DMS 273 treated with DMSO at 0.1 percent for 48 hours (cell line): Measurements from ENCODE around the gene CETN2.
"Not testable (repeated sequence)": the region's sequence is repeated elsewhere in the genome, so short reads cannot be mapped to it uniquely, and the experiment has no call there.

Source experiments
- DNase-seq: peaks from one replicate; lab custom pipeline; 2025; lab: John Stamatoyannopoulos, UW

CETN2 gene

DNA sequence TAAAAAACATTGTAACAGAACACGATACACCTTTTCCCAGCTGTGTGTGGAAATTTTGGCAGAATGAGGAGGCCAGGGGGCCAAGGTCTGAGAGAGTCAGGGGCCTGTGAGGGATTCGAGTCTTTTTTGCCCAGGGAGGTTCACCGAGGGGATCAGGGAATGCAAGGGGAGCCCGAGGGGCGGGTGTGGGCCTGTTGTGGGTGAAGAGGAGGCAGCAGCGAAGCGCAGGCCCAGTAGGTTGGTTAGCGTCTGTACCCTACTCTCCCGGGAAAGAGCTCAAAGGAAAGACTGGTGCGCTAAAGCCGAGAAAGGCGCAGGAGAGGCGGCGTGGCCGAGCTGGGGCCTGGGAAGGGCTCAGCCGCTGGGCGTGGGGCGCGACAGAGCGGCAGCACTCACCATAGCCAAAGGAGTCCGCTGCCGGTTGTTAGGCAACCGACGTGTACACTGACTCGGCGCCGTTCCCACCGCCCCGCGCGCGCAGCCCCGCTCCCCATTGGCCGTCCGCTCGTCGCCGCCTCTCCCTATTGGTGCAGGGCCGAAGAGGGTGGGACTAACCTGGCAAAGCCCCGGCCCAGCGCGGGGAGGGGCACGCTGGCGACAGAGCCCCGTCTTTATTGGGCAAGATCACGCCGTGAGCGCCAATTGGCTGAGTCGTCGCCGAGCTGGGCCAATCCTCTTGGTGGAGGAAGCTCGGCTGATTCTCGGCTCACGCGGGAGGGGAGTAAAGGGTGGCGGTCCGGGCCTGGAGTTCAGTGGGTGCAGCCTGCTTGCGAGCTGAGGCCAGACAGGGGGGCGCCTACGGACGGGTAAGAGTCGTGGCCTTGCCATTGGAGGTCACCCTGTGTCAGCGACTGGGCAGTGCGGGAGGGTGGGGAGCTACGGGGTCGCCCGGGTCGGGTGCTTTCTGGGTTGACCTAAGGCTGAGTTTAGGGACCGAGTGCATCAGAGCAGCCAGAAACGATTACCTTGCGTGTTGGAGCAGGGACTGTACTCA is at the start of gene CETN2, which contains the start of gene NSDHL:
Gene CETN2, minus strand, starts transcription at position 446 of the 994 bp plus-strand sequence. Its CDS starts 47 bp downstream, at position 399.
Gene NSDHL, plus strand, starts transcription at position 752 of the 994 bp plus-strand sequence. CDS start 15,262 bp downstream, outside the sequence.
- DNase-seq = peak; percentile 89

DNA sequence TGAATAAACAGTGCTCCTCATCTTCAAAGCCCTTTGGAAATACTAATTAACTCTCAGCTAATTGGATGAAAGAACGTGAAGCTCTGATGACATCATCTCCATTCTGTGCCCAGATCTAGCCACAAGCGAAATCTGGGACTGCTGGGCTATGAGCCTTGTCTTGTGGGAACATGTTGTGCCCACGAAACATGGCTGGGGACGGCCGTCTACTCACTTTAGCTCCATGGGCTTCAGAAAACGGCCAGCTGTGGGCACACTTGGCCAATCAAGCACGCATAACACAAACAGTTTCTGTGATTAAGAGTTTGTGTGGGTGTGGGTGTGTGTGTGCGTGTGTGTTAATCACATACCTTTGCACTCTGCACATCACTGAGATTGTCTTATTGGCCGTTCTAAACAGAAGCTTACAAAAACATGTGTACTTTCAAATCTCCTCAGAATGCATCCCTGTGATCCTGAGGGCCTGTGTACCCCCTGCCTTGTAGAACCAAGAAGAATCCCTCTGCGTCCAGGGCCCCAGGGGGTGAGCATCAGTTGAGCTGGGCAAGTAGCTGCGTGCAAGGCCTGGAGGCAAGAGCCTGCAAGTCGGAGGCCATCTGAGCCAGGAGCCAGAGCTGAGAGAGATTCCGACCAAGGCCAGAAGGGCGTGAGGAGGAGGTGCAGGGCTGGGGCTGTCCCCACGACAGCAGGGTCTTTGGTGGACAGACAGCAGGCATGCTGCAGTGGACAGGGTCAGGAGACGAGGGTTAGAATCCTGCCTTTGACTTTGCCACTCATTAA is 48.6 kb upstream of the CETN2 start:
- DNase-seq = no peak

DNA sequence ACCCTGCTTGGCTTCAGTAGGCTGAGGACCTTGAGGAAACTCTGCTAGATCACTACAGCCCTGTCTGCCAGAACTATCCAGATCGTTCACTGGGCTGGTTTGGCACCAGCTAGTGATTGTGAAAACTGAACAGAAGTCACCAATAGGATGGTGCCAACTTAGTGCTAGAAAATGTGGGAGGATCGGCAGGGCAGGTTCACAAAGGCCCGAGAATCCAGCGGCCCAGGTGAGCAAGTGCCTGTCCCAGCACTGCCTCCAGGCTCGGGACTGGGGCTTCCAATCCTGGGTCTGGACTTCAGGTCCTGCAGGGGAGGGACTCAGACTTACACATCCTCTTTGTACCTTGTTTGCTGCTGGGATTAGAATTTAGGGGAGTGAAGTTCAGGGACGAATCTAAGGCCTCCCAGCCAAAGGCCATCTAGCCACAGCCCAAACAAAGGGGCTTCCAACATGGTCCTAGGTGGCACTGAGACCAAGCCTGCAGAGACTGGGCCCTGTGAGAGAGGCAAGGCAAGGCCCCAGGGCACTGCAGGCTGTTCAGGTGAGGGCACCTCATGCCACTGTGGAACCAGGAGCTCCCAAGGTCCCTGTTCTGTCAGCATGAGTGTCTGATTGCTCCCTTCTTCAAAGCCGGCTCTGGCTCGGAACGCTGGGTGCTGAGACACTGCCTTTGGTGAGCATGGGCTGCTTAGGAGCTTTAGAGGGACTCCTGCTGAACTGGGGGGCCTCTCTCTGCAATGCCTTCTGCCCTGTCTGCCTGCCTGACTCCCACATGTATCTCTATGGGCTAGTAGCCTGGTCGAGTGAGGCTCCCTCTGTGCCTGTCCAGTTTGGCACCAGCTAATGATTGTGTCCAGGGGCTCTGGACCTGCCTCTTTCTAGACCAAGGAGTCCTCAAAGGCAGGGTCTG is 46.6 kb upstream of the CETN2 start:
- no peak for DNase-seq

DNA sequence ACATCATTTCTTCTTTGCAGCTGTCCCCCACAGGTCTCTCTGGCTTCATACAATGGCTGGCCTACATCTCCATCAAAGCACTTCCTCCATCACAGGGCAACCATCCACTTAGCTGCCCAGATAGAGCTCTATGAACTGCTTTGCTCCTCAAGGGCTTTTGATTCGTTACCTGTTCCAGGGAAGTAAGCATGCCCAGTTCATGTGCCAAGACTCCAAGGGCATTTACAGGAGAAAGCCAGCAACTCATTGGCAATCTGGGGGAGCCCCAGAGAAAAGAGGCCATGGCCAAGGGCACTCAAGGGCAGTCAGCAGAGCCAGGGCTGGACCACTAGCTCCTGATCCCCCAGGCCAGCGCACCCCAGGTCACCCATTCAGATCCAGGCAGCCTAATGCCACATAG is 42.8 kb upstream of the CETN2 start:
- no peak for DNase-seq

DNA sequence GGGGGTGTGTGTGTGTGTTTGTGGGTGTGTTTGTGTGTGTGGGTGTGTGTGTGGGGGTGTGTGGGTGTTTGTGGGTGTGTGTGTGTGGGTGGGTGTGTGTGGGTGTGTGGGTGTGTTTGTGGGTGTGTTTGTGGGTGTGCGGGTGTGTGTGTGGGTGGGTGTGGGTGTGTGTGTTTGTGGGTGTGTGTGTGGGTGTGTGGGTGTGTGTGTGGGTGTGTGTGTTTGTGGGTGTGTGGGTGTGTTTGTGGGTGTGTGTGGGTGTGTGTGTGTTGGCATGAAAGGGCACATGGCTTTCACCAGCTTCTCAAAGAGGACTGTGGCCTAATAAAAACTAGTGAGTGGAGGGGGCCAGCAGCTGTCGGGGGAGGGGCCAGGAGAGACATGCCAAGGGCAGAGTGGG is 42.0 kb upstream of the CETN2 start:
- no peak for DNase-seq

DNA sequence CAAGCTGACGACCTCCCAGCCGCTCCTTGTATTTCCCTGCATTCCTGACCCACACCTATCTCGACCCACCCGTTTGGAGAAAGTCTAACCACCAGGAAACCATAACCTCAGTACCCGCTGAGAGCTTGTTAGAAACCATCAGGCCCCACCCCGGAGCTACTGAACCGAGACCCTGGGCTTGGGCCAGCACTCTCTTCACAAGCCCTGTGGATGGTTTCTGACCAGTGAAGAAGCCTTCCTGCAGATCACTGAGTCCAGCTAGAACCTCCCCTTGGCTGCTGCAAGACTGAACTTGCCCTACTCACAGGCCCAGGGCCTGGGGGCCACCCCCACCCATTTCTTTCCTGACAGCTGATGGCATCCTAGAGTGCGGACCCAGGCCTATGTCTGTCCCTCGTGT is 40.7 kb upstream of the CETN2 start:
- no peak for DNase-seq

DNA sequence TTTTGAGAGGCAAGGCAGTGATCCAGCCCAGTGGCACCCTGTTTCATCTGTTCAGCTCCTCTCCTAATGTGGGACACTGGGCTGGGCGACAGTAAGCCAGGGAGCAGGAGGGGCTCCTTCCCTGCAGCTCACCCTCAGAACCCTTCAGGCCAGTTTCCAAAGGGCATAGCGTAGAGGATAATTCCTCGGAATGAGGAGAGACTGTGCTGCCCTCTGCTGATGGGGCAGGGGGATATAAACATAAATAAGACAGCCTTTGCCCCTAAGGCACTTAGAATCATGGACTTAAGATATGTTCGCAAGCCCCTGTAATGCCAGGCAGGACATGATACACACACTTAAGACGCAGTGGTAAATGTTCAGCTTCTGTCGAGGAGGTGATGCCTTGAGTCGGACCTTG is 39.4 kb upstream of the CETN2 start:
- DNase-seq = no peak

DNA sequence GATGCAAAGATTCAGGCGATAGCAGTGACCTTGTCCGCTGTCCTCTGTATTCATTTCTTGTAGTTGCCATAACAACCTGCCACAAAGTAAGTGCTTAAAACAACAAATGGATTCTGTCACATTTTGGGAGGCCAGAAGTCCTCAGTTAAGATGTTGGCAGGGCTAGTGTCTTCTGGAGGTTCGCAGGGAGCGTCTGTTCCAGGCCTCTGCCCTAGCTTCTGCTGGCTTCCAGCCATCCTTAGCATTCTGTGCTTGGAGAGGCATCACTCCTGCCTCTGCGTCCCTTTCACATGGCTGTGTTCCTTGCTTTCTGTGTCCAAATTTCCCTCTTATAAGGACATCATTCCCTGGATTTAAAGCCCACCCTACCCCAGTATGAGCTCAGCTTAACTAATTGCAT is 35.8 kb upstream of the CETN2 start:
- no peak for DNase-seq

DNA sequence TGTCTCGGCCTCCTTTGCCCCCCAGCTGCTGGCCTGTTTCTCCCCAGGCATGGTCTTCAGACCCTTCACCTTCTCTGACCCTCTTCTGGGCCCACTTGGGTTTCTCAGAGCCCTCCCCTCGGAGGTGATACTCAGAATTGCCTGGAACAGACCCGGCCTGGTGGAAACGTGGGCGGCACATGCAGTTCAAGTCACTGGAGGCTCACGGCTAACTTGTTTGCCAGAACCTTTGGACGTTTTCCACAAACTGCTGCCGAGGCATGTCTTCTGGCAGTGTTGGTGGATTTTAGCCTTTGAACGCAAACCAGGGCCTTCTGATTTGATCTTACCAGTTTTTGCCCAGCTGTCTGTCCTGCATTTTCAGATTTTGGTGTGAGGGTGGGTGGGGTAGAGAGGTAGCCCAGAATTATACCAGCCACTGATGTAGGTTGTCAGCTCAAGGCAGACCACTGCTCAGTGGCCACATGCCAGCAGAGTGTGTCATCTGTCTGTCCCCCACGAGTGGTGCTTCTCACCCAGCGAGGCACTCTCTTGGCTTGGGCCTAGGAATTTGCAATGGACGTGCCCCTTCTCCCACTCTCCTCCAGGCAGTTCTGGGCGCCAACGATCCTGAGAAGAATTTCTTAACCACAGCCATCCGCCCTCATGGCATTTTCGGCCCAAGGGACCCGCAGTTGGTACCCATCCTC is 34.8 kb upstream of the CETN2 start:
- DNase-seq = no peak

DNA sequence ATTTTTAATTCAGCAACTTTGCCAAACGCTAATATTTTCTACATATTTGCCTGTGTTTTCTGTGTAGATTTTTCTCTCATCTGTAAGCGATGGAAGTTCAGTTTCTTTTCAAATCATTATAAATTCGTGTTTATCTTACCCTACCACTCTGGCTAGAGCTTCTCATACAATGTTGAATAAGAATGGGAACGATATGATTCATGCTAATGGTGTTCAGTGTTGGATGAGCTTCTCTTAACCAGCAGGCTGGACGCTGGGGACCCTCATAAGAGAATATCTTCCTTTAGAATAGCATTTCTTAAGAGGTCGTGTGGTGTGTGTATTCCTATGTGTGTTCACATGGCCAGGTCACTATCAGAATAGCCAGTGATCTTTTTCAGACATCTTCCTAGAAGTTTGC is 31.3 kb upstream of the CETN2 start:
- no peak for DNase-seq

DNA sequence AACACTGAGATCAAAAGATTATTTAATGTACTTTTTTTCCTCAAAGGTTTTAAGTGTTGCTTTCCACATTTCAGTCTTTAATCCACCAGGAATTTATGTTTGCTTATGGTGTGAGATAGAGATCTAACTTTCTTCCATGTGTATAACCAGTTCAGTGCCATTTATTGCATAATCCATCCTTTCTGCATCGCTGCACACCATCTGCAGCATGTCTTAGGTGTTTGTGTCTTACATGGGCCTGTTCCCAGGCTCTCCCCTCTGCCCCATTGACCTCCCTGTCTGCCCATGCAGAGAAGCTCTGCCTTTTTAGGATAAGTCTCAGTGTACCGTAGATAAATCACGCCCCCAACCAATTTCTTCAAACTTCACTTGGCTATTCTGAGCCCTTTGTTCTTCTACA is 30.6 kb upstream of the CETN2 start:
- peak; percentile 39 for DNase-seq

DNA sequence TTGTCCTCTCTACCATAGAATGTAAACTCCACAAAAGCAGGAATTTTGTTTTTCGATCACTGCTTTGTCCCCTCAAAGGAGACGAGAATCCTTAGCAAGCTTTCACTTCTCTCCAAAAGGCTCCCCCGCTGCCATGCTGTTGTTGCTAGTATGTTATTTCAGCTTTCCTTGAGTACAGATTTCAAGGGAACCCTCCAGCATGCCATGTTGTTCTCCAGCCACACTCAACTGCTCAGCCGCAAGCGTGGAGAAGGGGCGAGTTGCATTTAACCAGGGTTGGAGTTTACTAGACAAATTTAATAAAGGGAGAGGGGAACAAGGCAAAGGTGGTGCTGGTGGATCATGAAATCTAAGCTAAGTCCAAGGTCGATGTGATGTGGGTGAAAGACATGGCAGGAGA is 23.4 kb upstream of the CETN2 start:
- DNase-seq = no peak

DNA sequence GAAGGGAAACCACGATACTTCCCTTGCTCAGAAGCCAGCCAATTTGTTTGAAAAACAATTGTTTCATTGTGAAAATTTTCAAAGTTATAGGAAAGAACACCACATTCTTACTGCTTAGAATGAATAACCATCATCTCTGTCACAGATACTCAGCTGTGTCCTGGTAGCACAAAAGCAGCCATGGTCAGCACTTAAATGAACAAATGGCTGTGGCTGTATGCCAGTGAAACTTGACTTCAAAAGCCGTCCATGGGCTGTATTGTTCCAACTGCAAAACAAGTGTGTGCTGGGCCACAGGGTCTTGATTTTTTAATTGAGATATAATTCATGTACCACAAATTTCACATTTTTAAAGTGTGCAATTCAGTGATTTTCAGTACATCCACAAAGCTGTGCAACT is 19.9 kb upstream of the CETN2 start:
- no peak for DNase-seq

DNA sequence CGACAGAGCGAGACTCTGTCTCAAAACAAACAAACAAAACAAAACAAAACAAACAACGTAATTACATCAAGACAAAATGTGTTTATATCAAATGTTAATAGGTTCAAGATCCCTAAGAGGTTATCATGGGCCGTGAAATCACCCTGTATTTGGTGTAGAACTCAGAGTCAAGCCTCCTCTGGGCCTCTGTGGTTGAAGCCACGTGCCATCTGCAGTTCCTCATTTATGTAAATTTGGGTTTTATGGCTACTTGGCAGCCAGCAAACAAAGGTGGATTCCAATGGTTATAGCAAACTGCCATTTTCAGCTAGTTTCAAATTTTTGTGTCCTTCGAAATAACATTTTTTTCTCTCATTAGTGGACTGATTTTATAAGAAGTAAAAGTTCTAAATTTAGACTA is 16.7 kb upstream of the CETN2 start:
- DNase-seq = no peak

DNA sequence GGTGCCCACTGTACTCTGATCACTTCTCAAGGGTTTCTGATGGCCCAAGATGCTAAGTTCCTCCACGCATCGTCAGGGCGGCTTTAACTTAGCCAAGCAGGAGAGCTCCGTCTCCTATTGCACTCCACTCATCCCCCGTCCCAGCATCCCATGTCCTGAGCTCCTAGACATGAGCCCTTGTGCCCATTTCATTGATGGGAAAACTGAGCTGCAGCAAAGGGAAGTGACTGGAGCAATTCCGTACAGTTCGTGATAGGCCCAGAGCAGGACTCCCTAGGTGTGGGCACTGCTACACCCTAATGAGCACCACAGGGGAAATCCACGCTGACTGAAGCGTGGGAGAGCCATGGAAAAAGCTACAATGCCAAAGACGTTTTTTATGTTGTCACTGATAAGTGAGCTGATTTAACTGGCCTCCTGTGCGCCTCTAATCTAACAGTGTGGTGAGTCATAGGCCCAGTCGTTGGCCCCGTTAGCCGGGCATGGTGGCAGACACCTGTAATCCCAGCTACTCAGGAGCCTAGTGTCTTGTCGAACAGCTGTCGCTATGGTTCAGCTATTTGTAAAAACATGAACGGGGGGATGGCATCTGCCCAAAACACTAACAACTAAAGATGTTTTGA is 15.2 kb upstream of the CETN2 start:
- no peak for DNase-seq

DNA sequence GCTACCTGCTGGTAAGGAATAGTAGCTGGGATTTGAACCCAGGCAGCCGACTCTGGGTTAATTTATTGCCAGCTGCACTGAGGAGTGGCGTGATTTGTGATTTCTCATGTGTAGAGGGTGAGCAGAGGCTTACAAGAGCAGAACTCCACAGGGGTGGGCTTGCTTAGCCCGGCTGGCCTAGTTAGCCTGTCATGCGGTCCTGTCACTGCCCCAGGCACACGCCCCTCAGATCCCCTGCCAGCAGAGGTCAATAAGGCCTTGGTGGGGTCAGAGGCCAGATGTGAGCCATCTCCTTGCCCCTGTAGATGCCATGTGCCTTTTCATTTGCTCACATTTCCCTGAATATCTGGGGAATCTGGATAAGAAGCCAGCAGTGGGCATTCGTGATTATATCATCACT is 13.7 kb upstream of the CETN2 start:
- DNase-seq = no peak

DNA sequence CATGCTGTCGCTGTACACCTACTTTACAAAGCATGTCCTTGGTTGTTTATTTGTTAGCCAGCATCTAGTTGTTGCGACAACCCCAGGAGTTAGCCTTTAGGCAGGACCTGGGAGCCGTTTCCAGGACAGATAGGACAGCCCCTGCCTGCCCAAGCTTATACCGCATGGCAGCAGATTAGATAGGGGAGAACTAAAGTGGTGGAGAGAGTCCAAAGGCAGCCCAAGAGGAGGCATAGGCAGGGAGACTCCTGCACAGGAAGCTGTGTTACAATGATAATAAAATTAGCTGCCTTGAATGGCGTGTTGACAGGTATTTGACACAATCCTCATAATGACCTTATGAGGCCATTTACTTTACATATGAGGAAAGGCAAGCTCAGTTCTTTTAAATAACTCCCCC is 13.3 kb upstream of the CETN2 start:
- DNase-seq = no peak

DNA sequence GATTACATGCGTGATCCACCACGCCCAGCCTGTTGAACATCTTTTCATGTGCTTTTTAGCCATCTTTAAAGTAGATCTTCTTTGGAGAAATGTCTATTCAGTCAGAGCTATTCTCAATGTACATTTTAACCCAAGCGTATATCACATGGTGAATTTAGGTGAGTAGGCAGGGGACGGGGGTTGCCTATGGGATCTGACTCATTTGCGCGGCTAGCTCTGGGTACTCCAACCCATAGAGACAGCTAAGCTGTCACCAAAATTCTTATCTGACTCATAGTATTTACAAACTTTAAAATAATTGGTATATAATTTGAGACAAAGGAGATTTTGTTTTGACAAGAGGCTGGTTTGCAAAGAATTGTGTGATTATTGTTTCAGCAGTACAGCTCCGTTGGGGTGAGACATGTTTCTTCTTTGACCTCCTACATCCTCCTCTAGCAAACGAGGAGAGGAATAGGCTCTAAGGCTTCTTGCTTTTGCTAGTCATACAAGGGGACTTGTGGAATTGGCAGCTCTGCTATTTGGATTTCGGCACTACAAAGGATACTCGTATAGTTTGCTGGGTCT is 12.3 kb upstream of the CETN2 start:
- no peak for DNase-seq

DNA sequence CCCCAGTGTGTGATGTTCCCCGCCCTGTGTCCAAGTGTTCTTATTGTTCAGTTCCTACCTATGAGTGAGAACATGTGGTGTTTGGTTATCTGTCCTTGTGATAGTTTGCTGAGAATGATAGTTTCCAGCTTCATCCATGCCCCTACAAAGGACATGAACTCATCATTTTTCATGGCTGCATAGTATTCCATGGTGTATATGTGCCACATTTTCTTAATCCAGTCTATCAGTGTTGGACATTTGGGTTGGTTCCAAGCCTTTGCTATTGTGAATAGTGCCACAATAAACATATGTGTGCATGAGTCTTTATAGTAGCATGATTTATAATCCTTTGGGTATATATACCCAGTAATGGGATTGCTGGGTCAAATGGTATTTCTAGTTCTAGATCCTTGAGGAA is 4.9 kb upstream of the CETN2 start:
- DNase-seq = not testable (repeated sequence)

DNA sequence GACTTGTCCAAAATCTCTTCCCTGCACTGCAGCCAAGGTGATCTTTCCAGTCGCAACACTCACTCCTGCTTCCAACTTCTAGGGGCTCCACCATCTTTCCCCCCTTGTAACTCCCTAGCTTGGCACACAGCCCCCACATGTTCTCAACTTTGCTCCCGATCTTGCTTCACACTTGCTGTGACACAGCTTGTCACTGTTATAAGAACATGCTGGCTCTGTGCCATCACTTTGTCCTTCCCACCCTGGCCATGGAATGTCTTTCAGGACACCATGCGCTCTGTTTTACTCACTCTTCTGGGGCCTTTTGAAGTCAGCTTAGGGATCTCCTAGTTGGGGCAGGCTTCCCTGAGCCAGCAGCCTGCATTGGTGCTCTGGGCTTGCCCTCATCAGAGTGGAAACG is 2.8 kb upstream of the CETN2 start:
- no peak for DNase-seq
